DND-41 (cell line): ENCODE results near the gene PRRC1.

Experiments
- ATAC-seq: fragments of 200-7000 bp; cut with Tn5 transposase; 3 replicates; pipeline ENCODE4 v1.9.1; 2021; ENCODE audit warnings: low read depth; ENCODE audit not compliant: insufficient read depth
- DNase-seq: peaks from one replicate; pipeline ENCODE4 v3.0.0-alpha.2; 2020
- H2AFZ ChIP-seq: 2 replicates; pipeline ENCODE4 v1.6.0; 2012; ENCODE audit warnings: low read depth, low read length
- H3K27ac ChIP-seq: 2 replicates; pipeline ENCODE4 v1.5.1; 2012; ENCODE audit warnings: low read length, inconsistent platforms
- H3K27me3 ChIP-seq: fragments of 200-600 bp; sonication (generic); 2 replicates; pipeline ENCODE4 v1.6.0; 2012; ENCODE audit warnings: low read length, mild to moderate bottlenecking, inconsistent platforms; ENCODE audit not compliant: insufficient read depth, poor library complexity
- H3K36me3 ChIP-seq: 2 replicates; pipeline ENCODE4 v1.5.1; 2012; ENCODE audit warnings: low read length, inconsistent platforms; ENCODE audit not compliant: insufficient read depth
- H3K4me1 ChIP-seq: 2 replicates; pipeline ENCODE4 v1.5.1; 2012; ENCODE audit warnings: mild to moderate bottlenecking, low read length; ENCODE audit not compliant: insufficient read depth
- H3K4me2 ChIP-seq: 2 replicates; pipeline ENCODE4 v1.6.0; 2012; ENCODE audit warnings: mild to moderate bottlenecking, moderate library complexity, low read length, inconsistent platforms; ENCODE audit not compliant: insufficient read depth
- H3K4me3 ChIP-seq, 2 experiments: fragments of 200-600 bp in 1 of 2; shearing (Covaris generic) in 1 of 2; 2 replicates each; pipeline ENCODE4 v1.5.1; 2012 to 2016; ENCODE audit warnings: inconsistent platforms in 2 of 2, low read length in 2 of 2, mild to moderate bottlenecking in 2 of 2, low read depth in 1 of 2, moderate library complexity in 1 of 2
- H3K79me2 ChIP-seq: 2 replicates; pipeline ENCODE4 v1.6.0; 2012; ENCODE audit warnings: low read length, inconsistent platforms; ENCODE audit not compliant: insufficient read depth
- H3K9ac ChIP-seq: 2 replicates; pipeline ENCODE4 v1.6.0; 2012; ENCODE audit warnings: low read depth, mild to moderate bottlenecking, inconsistent platforms, low read length, moderate library complexity
- H3K9me3 ChIP-seq: 2 replicates; pipeline ENCODE4 v1.5.1; 2012; ENCODE audit warnings: low read length, moderate library complexity, mild to moderate bottlenecking, inconsistent platforms; ENCODE audit not compliant: insufficient read depth, severe bottlenecking
- H4K20me1 ChIP-seq: 2 replicates; pipeline ENCODE4 v1.6.0; 2012; ENCODE audit warnings: low read length; ENCODE audit not compliant: insufficient read depth
- CTCF ChIP-seq: IDR thresholded peaks from 2 replicates; pipeline ENCODE4 v1.5.1; 2012; ENCODE audit warnings: borderline replicate concordance, low read length, moderate library complexity, mild to moderate bottlenecking; ENCODE audit not compliant: poor library complexity, severe bottlenecking; ENCODE audit errors: extremely low read depth
- EZH2 ChIP-seq: IDR thresholded peaks from 3 replicates; pipeline ENCODE4 v1.6.1; 2012; ENCODE audit warnings: borderline replicate concordance, low read depth, mild to moderate bottlenecking, moderate library complexity, low read length, inconsistent platforms; ENCODE audit not compliant: severe bottlenecking

Gene PRRC1

GRCh38 chr5:127518319-127518621 is 830 bp downstream of the PRRC1 start:
- peaks cover 28% of the 10 kb centered on the region for H3K36me3 ChIP-seq
- H4K20me1 ChIP-seq: no peaks in the 10 kb centered on the region; the same call in 1 of the 2 replicates
- peak overlapping the region; percentile 99 for H2AFZ ChIP-seq
- H3K4me2 ChIP-seq: peak overlapping the region; percentile 77
- DNase-seq: no peak
- ATAC-seq: no peak
- no peaks in the 10 kb centered on the region for H3K27me3 ChIP-seq
- peaks cover 54% of the 10 kb centered on the region for H3K79me2 ChIP-seq
- peak overlapping the region; percentile 89 to 97 for H3K4me3 ChIP-seq
- H3K4me1 ChIP-seq: peaks cover 26% of the 10 kb centered on the region
- H3K9me3 ChIP-seq: peaks cover 5% of the 10 kb centered on the region
- TF ChIP-seq EZH2 (no peak), CTCF (no peak)
- H3K9ac ChIP-seq: peak overlapping the region; percentile 94
- peak overlapping the region; percentile 77 for H3K27ac ChIP-seq

- TF ChIP-seq CTCF (no peak), EZH2 (no peak)
- H3K4me1 ChIP-seq: peaks cover 26% of the 10 kb centered on the region
- H3K4me3 ChIP-seq: peak overlapping the region in 1 of 2 experiments; percentile 97; a peak in 1 of 4 replicates
- no peak overlapping the region for H3K27ac ChIP-seq
- ATAC-seq: no peak
- no peak overlapping the region for H2AFZ ChIP-seq
- H4K20me1 ChIP-seq: no peaks in the 10 kb centered on the region; the same call in 1 of the 2 replicates
- H3K9ac ChIP-seq: no peak overlapping the region
- peaks cover 58% of the 10 kb centered on the region for H3K79me2 ChIP-seq
- H3K36me3 ChIP-seq: peaks cover 38% of the 10 kb centered on the region
- no peak for DNase-seq
- H3K4me2 ChIP-seq: peak overlapping the region; percentile 77; the same call in 1 of the 2 replicates
- no peaks in the 10 kb centered on the region for H3K27me3 ChIP-seq
- H3K9me3 ChIP-seq: peaks cover 5% of the 10 kb centered on the region
Observed at GRCh38 chr5:127519527-127519926, 2.1 kb downstream of the PRRC1 start.

- Histone ChIP-seq H3K4me1 (peaks cover 26% of the 10 kb centered on the region), H3K27me3 (no peaks in the 10 kb centered on the region), H4K20me1 (no peaks in the 10 kb centered on the region; the same call in 1 of the 2 replicates), H3K36me3 (peaks cover 55% of the 10 kb centered on the region), H3K4me2 (no peak overlapping the region; the same call in 1 of the 2 replicates), H3K4me3 (no peak overlapping the region), H3K9me3 (peaks cover 5% of the 10 kb centered on the region), H3K9ac (no peak overlapping the region), H3K27ac (no peak overlapping the region), H2AFZ (no peak overlapping the region), H3K79me2 (peaks cover 60% of the 10 kb centered on the region)
- no peak for ATAC-seq
- no peak for TF ChIP-seq EZH2
- TF ChIP-seq CTCF: no peak
- DNase-seq: no peak
Observed at GRCh38 chr5:127521138-127521770, 3.8 kb downstream of the PRRC1 start.
